GM12873 (cell line): ENCODE results near the gene HES5.

Experiments used
- TF ChIP-seq, protein P1 (sequence below): IDR thresholded peaks from 2 replicates; pipeline ENCODE4 v1.5.1; 2012; ENCODE audit warnings: low read depth, mild to moderate bottlenecking, moderate library complexity, low read length, control low read depth; ENCODE audit not compliant: insufficient read depth; ENCODE audit errors: missing control alignments

HES5 gene

DNA sequence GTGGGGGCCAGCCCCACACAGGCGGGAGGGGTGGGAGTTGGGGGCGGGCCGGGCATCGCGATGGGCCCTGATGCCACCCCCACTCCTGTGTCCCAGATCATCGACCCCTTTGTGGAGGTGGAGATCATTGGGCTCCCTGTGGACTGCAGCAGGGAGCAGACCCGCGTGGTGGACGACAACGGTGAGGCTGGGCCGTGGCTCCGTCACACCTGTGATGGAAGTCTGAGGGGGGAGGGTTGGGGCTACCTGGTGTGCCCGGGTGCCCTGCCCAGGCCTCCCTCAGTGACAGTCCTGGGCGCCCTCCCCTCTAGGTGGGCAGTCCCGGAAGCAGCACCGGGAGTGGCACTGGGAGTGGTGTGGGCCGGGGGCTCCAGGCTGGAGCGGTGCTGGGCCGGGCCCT is 31.4 kb downstream of the HES5 start:
- TF ChIP-seq, protein P1, sequence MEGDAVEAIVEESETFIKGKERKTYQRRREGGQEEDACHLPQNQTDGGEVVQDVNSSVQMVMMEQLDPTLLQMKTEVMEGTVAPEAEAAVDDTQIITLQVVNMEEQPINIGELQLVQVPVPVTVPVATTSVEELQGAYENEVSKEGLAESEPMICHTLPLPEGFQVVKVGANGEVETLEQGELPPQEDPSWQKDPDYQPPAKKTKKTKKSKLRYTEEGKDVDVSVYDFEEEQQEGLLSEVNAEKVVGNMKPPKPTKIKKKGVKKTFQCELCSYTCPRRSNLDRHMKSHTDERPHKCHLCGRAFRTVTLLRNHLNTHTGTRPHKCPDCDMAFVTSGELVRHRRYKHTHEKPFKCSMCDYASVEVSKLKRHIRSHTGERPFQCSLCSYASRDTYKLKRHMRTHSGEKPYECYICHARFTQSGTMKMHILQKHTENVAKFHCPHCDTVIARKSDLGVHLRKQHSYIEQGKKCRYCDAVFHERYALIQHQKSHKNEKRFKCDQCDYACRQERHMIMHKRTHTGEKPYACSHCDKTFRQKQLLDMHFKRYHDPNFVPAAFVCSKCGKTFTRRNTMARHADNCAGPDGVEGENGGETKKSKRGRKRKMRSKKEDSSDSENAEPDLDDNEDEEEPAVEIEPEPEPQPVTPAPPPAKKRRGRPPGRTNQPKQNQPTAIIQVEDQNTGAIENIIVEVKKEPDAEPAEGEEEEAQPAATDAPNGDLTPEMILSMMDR = no peak

DNA sequence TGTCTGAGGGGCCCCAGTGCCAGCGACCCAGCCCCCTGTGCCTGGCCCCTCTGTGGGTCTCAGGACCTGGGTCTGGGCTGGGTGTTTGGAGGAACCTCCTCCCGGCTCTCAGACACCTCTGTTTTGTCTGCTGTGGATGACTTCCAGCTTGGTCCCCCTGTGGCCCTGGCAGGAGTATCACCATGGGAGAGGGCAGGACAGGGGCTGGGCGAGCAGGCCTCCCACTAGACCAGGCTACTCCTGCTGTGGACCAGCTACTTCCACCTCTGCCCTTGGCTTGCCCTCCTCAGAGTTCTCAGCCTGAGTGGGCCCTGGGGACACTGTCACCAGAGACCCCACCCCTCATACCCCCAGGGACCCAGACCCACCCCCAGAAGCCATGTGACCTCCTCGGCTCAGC is 32.2 kb downstream of the HES5 start:
- TF ChIP-seq, protein P1 = no peak

DNA sequence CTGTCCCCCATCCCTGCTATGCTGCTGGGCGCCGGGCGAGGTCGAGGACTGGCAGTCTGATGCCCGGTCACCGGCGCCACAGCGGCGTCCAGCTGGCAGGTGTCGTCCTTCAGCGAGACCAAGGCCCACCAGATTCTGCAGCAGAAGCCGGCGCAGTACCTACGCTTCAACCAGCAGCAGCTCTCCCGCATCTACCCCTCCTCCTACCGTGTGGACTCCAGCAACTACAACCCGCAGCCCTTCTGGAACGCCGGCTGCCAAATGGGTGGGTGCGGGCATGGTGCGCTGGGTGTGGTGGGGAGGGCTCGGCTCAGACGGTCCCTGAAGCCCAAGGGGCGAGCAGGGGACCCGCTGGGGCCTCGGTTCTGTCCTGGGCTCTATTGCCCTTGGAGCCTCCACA is 33.3 kb downstream of the HES5 start:
- TF ChIP-seq, protein P1 = no peak

DNA sequence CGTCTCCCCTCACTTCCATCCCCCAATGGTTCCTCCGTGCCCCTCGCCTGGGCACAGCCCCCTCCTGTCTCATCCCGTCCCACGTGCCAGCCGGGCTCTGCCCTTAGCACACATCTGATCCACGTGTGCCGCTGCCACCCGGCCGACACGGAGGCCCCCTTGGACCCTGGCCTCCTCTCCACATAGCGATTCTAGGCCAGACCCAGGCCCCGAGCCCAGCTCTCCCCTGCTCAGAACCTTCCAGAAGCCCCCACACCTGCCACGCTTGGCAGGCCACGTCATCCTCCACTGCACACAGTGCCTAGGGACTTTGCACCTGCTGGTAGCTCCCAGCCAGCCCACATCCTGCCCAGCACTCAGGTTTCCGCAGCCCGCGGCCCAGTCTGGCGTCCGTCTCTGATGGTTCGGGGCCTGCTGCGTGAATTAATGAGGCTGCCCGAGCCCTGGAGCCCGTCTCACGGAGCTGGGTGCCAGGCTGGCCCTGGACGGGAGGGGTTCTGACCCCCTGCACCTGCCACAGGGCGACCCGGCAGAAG is 33.9 kb downstream of the HES5 start:
- TF ChIP-seq, protein P1 = no peak

DNA sequence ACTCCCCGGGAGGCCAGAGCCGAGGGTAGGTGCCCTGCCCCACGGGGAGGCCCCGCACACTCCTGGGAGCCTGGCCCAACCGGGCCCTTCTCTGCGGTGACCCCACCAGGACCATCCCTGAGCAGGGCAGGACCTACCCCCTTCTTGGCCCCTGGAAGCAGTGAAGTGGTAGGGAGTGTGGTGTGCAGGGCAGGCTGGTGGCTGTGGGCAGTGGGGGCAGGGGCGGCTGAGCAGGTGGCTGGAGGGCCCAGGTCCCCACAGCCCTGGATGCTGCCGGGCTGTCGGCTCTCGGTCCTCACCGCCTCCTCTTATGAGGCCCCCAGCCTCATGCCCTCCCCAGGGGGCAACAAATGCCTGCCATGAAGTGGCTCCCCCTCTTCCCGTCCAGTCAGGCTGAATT is 34.5 kb downstream of the HES5 start:
- TF ChIP-seq, protein P1 = no peak

DNA sequence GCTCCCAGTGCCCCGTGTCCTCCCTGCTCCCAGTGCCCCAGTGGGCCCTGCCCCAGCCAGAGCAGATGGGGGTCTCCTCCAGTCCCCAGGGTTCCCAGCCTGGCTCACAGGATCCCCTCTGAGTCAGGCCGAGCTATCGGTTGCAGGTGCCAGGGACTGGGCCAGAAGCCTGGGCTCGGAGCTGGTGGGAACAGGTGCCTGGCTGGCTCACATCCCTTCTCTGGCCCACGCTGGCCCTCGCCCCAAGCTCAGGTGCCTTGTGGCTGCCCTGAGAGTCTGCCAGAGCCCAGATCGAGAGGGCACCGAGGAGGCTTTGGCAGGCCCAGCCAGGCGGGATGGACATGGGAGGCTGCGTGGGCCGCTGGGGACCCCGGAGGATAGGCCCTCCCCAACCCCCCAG is 35.0 kb downstream of the HES5 start:
- TF ChIP-seq, protein P1 = no peak

DNA sequence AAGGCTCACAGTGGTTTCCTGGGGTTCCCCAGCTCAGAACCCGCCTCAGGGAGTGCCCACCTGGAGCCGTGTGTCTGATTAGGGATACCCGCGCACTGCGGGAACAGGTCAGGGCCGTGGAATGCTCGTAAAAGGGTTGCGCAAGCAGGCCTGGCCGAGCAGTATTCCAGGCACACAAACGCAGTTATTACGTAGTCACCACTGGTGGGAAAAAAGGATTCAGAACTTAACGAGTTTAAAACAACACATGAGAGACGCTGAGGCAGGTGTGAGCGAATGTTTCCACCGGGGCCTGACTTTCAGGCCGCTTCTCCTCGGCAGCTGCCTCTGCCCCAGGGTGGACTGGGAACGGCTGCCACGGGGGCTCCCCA is 35.8 kb downstream of the HES5 start:
- TF ChIP-seq, protein P1 = no peak
